Subcutaneous abdominal adipose tissue (tissue), 5 donors: ENCODE data around the gene IFFO2.

Source experiments
- H3K27ac ChIP-seq: one replicate; pipeline ENCODE4 v1.7.0; 2013; ENCODE audit warnings: low read depth, mild to moderate bottlenecking, inconsistent platforms, low read length, moderate library complexity
- H3K27me3 ChIP-seq, 5 donors: one replicate each; pipeline ENCODE4 v1.7.0; 2013; ENCODE audit warnings: low read length in 5 of 5, inconsistent platforms in 1 of 5; ENCODE audit not compliant: control insufficient read depth in 5 of 5, insufficient read depth in 4 of 5
- H3K36me3 ChIP-seq, 5 donors: one replicate each; pipeline ENCODE4 v1.7.0; 2013; ENCODE audit warnings: low read length in 5 of 5; ENCODE audit not compliant: control insufficient read depth in 5 of 5, insufficient read depth in 5 of 5
- H3K4me1 ChIP-seq, 5 donors: one replicate each; pipeline ENCODE4 v1.7.0; 2013; ENCODE audit warnings: low read length in 5 of 5, mild to moderate bottlenecking in 3 of 5, moderate library complexity in 1 of 5; ENCODE audit not compliant: control insufficient read depth in 5 of 5, insufficient read depth in 5 of 5
- H3K4me3 ChIP-seq, 5 donors: one replicate each; pipeline ENCODE4 v1.7.0; 2013; ENCODE audit warnings: low read length in 5 of 5, low read depth in 1 of 5
- H3K9ac ChIP-seq, 5 donors: one replicate each; pipeline ENCODE4 v1.7.0; 2013; ENCODE audit warnings: low read length in 5 of 5, mild to moderate bottlenecking in 4 of 5, moderate library complexity in 3 of 5
- H3K9me3 ChIP-seq, 5 donors: one replicate each; pipeline ENCODE4 v1.7.0; 2013; ENCODE audit warnings: low read length in 5 of 5; ENCODE audit not compliant: control insufficient read depth in 5 of 5
- donor health status: healthy.
- donor health status: healthy.
- donor health status: healthy.
- donor health status: healthy.
- donor health status: healthy.

IFFO2 gene

DNA sequence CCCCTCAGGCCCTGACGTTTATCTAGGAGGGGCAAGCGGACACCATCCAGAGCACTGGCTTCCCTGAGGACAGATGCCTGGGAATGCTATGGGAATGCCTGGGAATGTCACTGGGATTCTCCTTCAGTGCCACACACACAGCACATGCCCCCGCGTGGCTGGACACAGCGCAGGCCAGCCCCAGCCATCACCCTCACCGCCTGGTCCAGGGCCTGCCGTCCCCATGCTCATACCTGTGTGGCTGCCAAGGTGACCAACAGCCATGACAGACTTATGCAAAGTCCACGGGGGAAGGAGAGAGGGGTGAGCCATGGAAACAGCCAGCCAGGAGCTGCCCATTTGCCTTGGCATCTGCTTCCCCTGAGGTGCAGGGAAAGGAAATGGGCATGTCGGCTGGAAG lies 91.3 kb downstream of the IFFO2 start:
- Histone ChIP-seq H3K36me3 (no peaks in the 10 kb centered on the region), H3K27ac (no peak overlapping the region), H3K4me1 (peaks cover 0 to 5% (median 4%) of the 10 kb centered on the region in 5 donors), H3K9me3 (no peaks in the 10 kb centered on the region), H3K27me3 (peaks cover 0 to 11% (median 4%) of the 10 kb centered on the region in 5 donors), H3K4me3 (no peak overlapping the region), H3K9ac (no peak overlapping the region)

DNA sequence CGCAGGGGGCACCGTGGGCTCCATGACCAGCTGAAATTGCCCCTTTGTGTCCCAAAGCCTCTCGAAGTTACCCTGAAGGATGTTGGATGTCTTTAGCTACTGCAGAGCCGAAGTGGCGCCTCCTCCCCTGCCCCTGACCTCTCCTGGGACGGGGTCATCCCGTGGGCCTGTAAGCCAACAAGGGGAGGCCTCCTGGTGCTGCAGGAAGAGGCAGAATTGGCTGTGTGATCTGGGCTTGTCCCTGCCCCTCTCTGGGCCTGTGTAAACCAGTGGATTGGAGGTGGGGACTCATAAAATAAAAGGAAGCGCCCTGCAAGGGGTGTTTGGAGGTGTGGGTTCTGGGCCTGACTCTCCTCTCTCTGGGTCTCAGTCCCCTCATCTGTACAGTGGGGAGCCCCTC lies 94.9 kb downstream of the IFFO2 start:
- peaks cover 2 to 15% (median 4%) of the 10 kb centered on the region in 5 donors for H3K27me3 ChIP-seq
- H3K9me3 ChIP-seq = peaks cover 0 to 4% (median 0%) of the 10 kb centered on the region in 5 donors
- no peak overlapping the region for H3K4me3 ChIP-seq
- H3K36me3 ChIP-seq = no peaks in the 10 kb centered on the region
- H3K9ac ChIP-seq = no peak overlapping the region
- no peak overlapping the region for H3K27ac ChIP-seq
- no peaks in the 10 kb centered on the region for H3K4me1 ChIP-seq

DNA sequence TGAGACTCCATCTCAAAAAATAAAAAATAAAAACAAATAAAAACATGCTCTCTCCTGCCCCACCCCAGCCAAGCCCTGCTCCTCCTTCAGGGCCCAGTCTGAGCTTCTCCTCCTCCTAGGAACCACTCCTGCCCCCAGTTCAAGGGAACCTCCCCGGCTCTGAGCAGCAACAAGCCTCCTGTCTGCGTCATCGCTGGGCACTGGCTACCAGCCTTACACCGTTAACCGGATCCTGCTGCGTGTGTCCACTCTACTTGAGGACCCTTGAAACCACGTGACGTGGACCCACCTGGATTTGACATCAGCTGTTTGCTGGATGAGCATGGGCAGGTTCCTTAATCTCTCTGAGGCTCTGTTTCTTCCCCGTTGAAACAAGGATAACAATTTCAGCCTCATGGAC lies 95.4 kb downstream of the IFFO2 start:
- H3K4me3 ChIP-seq = no peak overlapping the region

DNA sequence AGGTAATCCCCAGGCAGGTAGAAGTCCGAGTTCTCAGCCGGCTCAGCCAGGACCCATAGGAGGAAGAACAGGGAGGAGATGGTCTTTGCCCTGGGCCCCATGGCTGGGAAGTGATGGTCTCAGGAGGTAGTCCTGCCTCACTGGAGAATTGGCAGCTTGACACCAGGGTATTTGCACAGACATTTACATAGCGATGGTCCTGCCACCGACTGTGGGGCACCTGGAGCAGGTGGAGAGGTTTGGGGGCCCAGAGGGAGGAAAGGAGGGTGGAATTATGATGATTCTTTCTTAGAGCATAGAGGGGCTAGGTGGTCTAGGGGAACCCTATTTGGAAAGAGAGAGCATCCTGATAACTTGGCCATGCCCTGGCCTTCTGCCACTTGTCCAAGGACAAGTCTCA lies 96.9 kb downstream of the IFFO2 start, which contains the start of gene TAS1R2:
Gene TAS1R2 (minus strand): TSS at position 101 of the 400 bp plus-strand sequence. CDS start 0 bp downstream, at position 101.
- peaks cover 2 to 11% (median 5%) of the 10 kb centered on the region in 5 donors for H3K27me3 ChIP-seq
- no peaks in the 10 kb centered on the region for H3K36me3 ChIP-seq
- H3K9me3 ChIP-seq = peaks cover 0 to 4% (median 0%) of the 10 kb centered on the region in 5 donors
- no peaks in the 10 kb centered on the region for H3K4me1 ChIP-seq
- H3K9ac ChIP-seq = no peak within 1 kb of the TSS
- no peak within 1 kb of the TSS for H3K27ac ChIP-seq
- H3K4me3 ChIP-seq = no peak within 1 kb of the TSS

More for the DNA sequence above, 95.4 kb downstream of the IFFO2 start:
- peaks cover 0 to 4% (median 0%) of the 10 kb centered on the region in 5 donors for H3K9me3 ChIP-seq
- H3K36me3 ChIP-seq = no peaks in the 10 kb centered on the region
- peaks cover 2 to 15% (median 4%) of the 10 kb centered on the region in 5 donors for H3K27me3 ChIP-seq
- no peaks in the 10 kb centered on the region for H3K4me1 ChIP-seq
- no peak overlapping the region for H3K27ac ChIP-seq
- H3K9ac ChIP-seq = no peak overlapping the region

DNA sequence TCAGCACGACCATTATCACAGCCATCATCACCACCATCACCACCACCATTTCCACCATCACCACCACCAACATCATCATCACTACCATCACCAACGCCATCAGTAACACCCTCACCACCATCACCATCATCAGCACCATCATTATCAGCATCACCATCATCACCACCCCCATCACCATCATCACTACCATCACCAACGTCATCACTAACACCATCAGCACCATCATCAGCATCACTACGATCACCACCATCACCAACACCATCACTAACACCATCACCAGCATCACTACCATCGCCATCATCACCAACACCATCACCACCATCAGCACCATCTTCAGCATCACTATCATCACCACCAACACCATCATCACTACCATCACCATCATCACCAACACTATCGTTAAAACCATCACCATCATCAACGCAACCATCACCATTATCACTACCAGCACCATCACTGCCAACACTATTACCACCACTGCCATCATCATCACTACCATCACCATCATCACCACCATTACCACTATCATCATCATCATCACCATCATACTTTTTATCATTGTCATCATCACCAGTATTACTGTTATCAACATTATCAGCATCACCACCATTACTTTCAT lies 98.3 kb downstream of the IFFO2 start:
- Histone ChIP-seq H3K27me3 (peaks cover 3 to 13% (median 5%) of the 10 kb centered on the region in 5 donors), H3K9ac (no peak overlapping the region), H3K4me3 (no peak overlapping the region)

DNA sequence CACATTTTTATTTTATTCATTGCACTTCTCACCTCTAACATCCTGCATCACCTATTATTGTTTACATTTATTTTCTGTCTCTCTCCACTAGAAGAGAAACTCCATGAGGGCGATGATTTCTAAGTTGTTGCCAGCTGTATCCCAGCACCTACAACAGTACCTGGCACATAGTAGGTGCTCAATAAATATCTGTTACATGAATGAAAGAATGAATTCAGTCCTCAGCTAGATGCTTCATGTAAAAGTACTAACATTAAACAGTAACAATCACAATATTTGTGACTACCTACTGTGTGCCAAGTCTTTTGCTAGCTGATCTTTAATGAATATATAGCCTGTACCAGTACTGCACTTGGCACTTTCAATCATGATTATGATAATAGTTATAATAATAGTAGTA lies 100.0 kb downstream of the IFFO2 start:
- H3K9me3 ChIP-seq = peaks cover 0 to 4% (median 0%) of the 10 kb centered on the region in 5 donors
- H3K9ac ChIP-seq = no peak overlapping the region
- H3K4me3 ChIP-seq = no peak overlapping the region
- H3K27ac ChIP-seq = no peak overlapping the region
- H3K27me3 ChIP-seq = peaks cover 5 to 23% (median 9%) of the 10 kb centered on the region in 5 donors
- no peaks in the 10 kb centered on the region for H3K4me1 ChIP-seq
- H3K36me3 ChIP-seq = no peaks in the 10 kb centered on the region

More for the DNA sequence above, 98.3 kb downstream of the IFFO2 start:
- Histone ChIP-seq H3K36me3 (no peaks in the 10 kb centered on the region), H3K4me1 (no peaks in the 10 kb centered on the region), H3K27ac (no peak overlapping the region), H3K9me3 (peaks cover 0 to 4% (median 0%) of the 10 kb centered on the region in 5 donors)

DNA sequence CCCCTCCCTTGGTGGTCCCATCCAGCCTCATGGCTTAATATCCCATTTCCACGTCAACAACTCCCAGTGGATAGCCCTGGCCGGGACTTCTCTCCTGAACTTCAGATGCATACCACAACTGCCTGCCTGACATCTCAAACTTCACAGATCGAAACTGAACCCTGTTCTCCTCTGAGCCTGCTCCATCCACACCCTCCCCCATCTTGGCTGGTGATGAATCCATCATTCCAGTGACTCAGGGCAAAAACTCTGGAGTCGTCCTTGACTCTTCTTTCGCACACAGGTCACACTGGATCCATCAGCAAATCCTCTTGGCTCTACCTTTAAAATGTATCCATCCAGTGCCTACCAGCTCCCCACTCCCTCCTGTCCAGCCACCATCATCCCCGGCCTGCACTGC lies 100.9 kb downstream of the IFFO2 start:
- Histone ChIP-seq H3K4me1 (no peaks in the 10 kb centered on the region), H3K9me3 (peaks cover 0 to 4% (median 0%) of the 10 kb centered on the region in 5 donors), H3K27ac (no peak overlapping the region)

DNA sequence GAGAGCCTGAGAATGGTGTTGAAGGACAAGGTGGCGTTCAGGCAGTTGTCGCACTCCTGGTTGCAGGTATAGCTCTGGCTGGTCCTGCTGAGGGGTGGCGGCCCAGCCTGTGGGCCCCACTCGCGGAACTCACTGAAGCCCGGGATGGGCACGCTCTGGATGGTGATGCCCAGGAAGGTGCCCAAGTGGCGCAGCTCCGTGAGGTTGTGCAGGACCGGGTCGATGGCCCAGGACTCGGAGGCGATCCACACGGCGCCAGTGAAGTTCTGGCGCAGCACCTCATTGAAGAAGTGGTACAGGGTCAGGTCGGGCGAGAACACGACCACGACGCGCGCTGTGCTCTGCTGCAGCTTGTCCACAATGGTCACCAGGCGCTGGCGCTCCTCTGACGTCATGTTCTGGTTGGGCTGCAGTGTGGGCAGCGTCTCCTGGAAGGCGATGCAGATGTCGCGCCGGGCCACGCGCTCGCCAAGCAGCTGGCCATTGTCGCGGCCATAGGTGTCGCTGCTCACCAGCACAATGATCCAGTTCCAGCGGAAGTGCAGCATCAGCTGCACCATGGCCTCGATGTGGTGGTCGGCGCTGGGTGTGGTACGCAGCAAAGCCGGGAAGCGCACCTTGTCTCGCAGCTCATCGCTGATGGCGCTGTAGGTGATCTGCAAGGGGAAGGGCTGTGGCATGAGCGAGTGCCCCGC lies 102.0 kb downstream of the IFFO2 start:
- H3K4me3 ChIP-seq = no peak overlapping the region
- no peak overlapping the region for H3K9ac ChIP-seq
- H3K36me3 ChIP-seq = no peaks in the 10 kb centered on the region
- peaks cover 6 to 28% (median 9%) of the 10 kb centered on the region in 5 donors for H3K27me3 ChIP-seq
- no peak overlapping the region for H3K27ac ChIP-seq
- H3K4me1 ChIP-seq = no peaks in the 10 kb centered on the region
- peaks cover 0 to 4% (median 0%) of the 10 kb centered on the region in 5 donors for H3K9me3 ChIP-seq

More for the DNA sequence above, 100.9 kb downstream of the IFFO2 start:
- no peak overlapping the region for H3K4me3 ChIP-seq
- no peaks in the 10 kb centered on the region for H3K36me3 ChIP-seq
- H3K9ac ChIP-seq = no peak overlapping the region
- peaks cover 6 to 23% (median 9%) of the 10 kb centered on the region in 5 donors for H3K27me3 ChIP-seq
